Left ventricle myocardium inferior (tissue), 1 donor: ENCODE results near the gene SHISA9. TPM values are rescaled to one million over a fixed set of nuclear protein-coding genes. Genes with fewer than 3 reads are reported as not detected.

ENCODE experiments used
- DNase-seq: peaks from one replicate; pipeline ENCODE4 v3.0.0-alpha.2; 2020
- H3K27ac ChIP-seq: fragments of 200-600 bp; replicated peaks from 2 replicates; pipeline ENCODE4 v1.8.0; 2021
- H3K27me3 ChIP-seq: fragments of 200-600 bp; 2 replicates; pipeline ENCODE4 v1.8.0; 2021; ENCODE audit warnings: low read depth
- H3K36me3 ChIP-seq: fragments of 200-600 bp; 2 replicates; pipeline ENCODE4 v1.8.0; 2021
- H3K4me1 ChIP-seq: fragments of 200-600 bp; 2 replicates; pipeline ENCODE4 v1.8.0; 2021
- H3K4me3 ChIP-seq: fragments of 200-600 bp; 2 replicates; pipeline ENCODE4 v1.8.0; 2021; ENCODE audit warnings: mild to moderate bottlenecking, moderate library complexity
- H3K9me3 ChIP-seq: fragments of 200-600 bp; replicated peaks from 2 replicates; pipeline ENCODE4 v1.8.0; 2021
- intact Hi-C: fragments of 100-400 bp; cut with micrococcal nuclease; formaldehyde crosslinking; loops from one replicate; pipeline ENCODE4 v1.11.0; 2022
- total RNA-seq: library from RNA; stranded (reverse); fragmentation: NEBNext Ultra II Directional; extraction: Animal tissue kit (Norgen Biotek cat#: 25700); gene quantifications from one replicate; pipeline ENCODE4 v1.2.1, GENCODE V29; 2021
- TF ChIP-seq, protein P1 (sequence below): fragments of 200-600 bp; IDR thresholded peaks from 2 replicates; pipeline ENCODE4 v1.8.0; 2021; ENCODE audit warnings: antibody characterized with exemption, mild to moderate bottlenecking, borderline replicate concordance
- donor health status: DM: no; HTN: yes; CAD: no; lungs with severe emphysema.

The SHISA9 gene
- total RNA-seq, 1 donor from 2014 or later: 0.30 TPM

DNA sequence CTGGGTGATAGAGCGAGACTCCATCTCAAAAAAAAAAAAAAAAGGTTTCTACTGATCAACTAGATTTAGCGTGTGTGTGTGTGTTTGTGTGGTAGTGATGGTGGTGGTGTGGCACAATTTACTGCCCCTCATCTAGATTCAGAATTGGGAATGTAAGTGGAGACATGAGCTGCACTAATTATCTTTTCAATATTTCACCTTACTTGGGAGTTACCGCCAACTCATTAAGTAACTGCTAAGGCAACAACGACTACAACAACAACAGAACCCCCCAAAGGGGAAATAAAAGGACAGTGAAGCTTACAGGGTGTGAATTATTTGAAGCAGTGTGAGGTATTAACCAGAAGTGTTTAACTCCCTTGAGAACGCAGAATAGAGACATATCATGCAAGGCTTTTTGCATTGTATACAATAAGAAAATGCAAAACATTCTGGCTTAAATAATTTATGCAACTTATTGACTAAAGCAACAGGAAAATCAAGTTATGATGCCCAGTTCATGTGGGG lies 180.5 kb downstream of the SHISA9 start:
- TF ChIP-seq, protein P1, sequence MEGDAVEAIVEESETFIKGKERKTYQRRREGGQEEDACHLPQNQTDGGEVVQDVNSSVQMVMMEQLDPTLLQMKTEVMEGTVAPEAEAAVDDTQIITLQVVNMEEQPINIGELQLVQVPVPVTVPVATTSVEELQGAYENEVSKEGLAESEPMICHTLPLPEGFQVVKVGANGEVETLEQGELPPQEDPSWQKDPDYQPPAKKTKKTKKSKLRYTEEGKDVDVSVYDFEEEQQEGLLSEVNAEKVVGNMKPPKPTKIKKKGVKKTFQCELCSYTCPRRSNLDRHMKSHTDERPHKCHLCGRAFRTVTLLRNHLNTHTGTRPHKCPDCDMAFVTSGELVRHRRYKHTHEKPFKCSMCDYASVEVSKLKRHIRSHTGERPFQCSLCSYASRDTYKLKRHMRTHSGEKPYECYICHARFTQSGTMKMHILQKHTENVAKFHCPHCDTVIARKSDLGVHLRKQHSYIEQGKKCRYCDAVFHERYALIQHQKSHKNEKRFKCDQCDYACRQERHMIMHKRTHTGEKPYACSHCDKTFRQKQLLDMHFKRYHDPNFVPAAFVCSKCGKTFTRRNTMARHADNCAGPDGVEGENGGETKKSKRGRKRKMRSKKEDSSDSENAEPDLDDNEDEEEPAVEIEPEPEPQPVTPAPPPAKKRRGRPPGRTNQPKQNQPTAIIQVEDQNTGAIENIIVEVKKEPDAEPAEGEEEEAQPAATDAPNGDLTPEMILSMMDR: no peak
- no peaks in the 10 kb centered on the region for H3K9me3 ChIP-seq
- no peaks in the 10 kb centered on the region for H3K36me3 ChIP-seq
- H3K27ac ChIP-seq: no peak overlapping the region
- H3K27me3 ChIP-seq: peaks cover 10% of the 10 kb centered on the region
- intact Hi-C loops: no loop called here
- DNase-seq: no peak
- H3K4me1 ChIP-seq: no peaks in the 10 kb centered on the region
- no peak overlapping the region for H3K4me3 ChIP-seq

- Histone ChIP-seq H3K27ac (no peak overlapping the region), H3K4me1 (no peaks in the 10 kb centered on the region), H3K27me3 (no peaks in the 10 kb centered on the region), H3K9me3 (peaks cover 11% of the 10 kb centered on the region), H3K36me3 (no peaks in the 10 kb centered on the region), H3K4me3 (no peak overlapping the region)
- TF ChIP-seq, protein P1: no peak
- DNase-seq: no peak
- intact Hi-C loops: no loop called here
Observed at GRCh38 chr16:13083681-13084080, 182.3 kb downstream of the SHISA9 start.

GRCh38 chr16:13084331-13084730 lies 182.9 kb downstream of the SHISA9 start:
- Histone ChIP-seq H3K9me3 (peaks cover 17% of the 10 kb centered on the region), H3K4me3 (no peak overlapping the region), H3K27me3 (no peaks in the 10 kb centered on the region), H3K27ac (no peak overlapping the region), H3K4me1 (no peaks in the 10 kb centered on the region), H3K36me3 (no peaks in the 10 kb centered on the region)
- DNase-seq: no peak
- intact Hi-C loops: no loop called here
- TF ChIP-seq, protein P1: no peak

- no peak for DNase-seq
- Histone ChIP-seq H3K27ac (no peak overlapping the region), H3K4me1 (no peaks in the 10 kb centered on the region), H3K9me3 (peaks cover 35% of the 10 kb centered on the region), H3K4me3 (no peak overlapping the region), H3K27me3 (peaks cover 16% of the 10 kb centered on the region), H3K36me3 (no peaks in the 10 kb centered on the region)
- intact Hi-C loops: no loop called here
- TF ChIP-seq, protein P1: no peak
Observed at GRCh38 chr16:13093661-13094060, 192.3 kb downstream of the SHISA9 start.

DNA sequence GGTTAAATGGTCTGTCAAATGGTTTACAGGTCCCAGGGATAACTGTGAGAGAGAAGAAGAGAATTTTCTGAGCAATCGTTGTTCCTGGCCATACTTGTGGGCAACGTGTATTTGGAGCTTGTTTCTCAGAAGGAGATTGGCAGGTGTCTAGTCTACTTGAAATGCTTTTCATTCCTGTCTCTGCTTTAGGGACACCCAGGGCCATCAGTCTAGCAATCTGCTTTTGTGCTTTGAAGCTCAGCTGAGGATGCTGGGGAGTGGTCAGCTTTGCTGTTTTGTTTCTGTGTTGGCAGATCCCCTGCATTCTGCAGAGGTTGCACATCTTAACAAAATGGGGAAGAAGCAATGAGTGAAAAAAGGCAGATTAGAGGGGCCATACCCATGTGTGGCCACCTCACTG lies 193.7 kb downstream of the SHISA9 start:
- intact Hi-C loops: no loop called here
- Histone ChIP-seq H3K9me3 (peaks cover 21% of the 10 kb centered on the region), H3K4me1 (no peaks in the 10 kb centered on the region), H3K27me3 (peaks cover 27% of the 10 kb centered on the region), H3K36me3 (no peaks in the 10 kb centered on the region), H3K27ac (no peak overlapping the region), H3K4me3 (no peak overlapping the region)
- DNase-seq: no peak
- TF ChIP-seq, protein P1: no peak

- peaks cover 25% of the 10 kb centered on the region for H3K27me3 ChIP-seq
- TF ChIP-seq, protein P1: no peak
Observed at GRCh38 chr16:13098536-13098935, 197.1 kb downstream of the SHISA9 start.

More at GRCh38 chr16:13098536-13098935, 197.1 kb downstream of the SHISA9 start:
- H3K27ac ChIP-seq: no peak overlapping the region
- H3K9me3 ChIP-seq: peaks cover 2% of the 10 kb centered on the region
- DNase-seq: no peak
- intact Hi-C loops: no loop called here
- H3K4me1 ChIP-seq: no peaks in the 10 kb centered on the region
- no peaks in the 10 kb centered on the region for H3K36me3 ChIP-seq
- H3K4me3 ChIP-seq: no peak overlapping the region
